Muscle of arm (tissue), 12 donors: Measurements from ENCODE around the gene FNTB. TPM values are rescaled to one million over a fixed set of nuclear protein-coding genes. Genes with fewer than 3 reads are reported as not detected.

Source experiments
- DNase-seq: peaks from one replicate; pipeline ENCODE4 v3.0.0-alpha.2; 2013
- polyA plus RNA-seq, 12 donors: library from polyadenylated mRNA; unstranded; fragments of 120-200 nt; gene quantifications; one replicate each; pipeline ENCODE4 v1.2.1, GENCODE V29; 2013; ENCODE audit not compliant: insufficient read length in 12 of 12

FNTB gene
- polyA plus RNA-seq, 12 donors = 17.9 to 31.8 (median 22.3) TPM; not detected in 1

GRCh38 chr14:65045006-65045405 is 58.3 kb downstream of the FNTB start:
- DNase-seq = no peak

GRCh38 chr14:65045709-65046108 is 59.0 kb downstream of the FNTB start:
- no peak for DNase-seq

- DNase-seq = no peak
Measured at GRCh38 chr14:65052832-65053231, 66.1 kb downstream of the FNTB start.

- DNase-seq = no peak
Measured at GRCh38 chr14:65053466-65053865, 66.8 kb downstream of the FNTB start.

- DNase-seq = no peak
Measured at GRCh38 chr14:65054471-65055085, 67.9 kb downstream of the FNTB start.

- no peak for DNase-seq
Measured at GRCh38 chr14:65057695-65058094, 71.0 kb downstream of the FNTB start.

GRCh38 chr14:65062096-65063075 is 75.7 kb downstream of the FNTB start:
- DNase-seq = no peak

- no peak for DNase-seq
Measured at GRCh38 chr14:65065719-65066118, 79.0 kb downstream of the FNTB start.

GRCh38 chr14:65069874-65070413 is 83.2 kb downstream of the FNTB start:
- DNase-seq = no peak

- peak; percentile 15 for DNase-seq
Measured at GRCh38 chr14:65070471-65070976, 83.8 kb downstream of the FNTB start.

- no peak for DNase-seq
Measured at GRCh38 chr14:65071544-65071943, 84.8 kb downstream of the FNTB start.

- DNase-seq = no peak
Measured at GRCh38 chr14:65072256-65072655, 85.6 kb downstream of the FNTB start.

GRCh38 chr14:65072937-65073336 is 86.2 kb downstream of the FNTB start:
- no peak for DNase-seq

GRCh38 chr14:65073605-65074201 is 87.0 kb downstream of the FNTB start:
- no peak for DNase-seq

GRCh38 chr14:65074449-65075150 is 87.9 kb downstream of the FNTB start:
- no peak for DNase-seq

- DNase-seq = no peak
Measured at GRCh38 chr14:65075628-65076325, 89.1 kb downstream of the FNTB start.

- DNase-seq = no peak
Measured at GRCh38 chr14:65077318-65077717, 90.6 kb downstream of the FNTB start.

GRCh38 chr14:65079201-65079600 is 92.5 kb downstream of the FNTB start:
- DNase-seq = no peak

- no peak for DNase-seq
Measured at GRCh38 chr14:65079768-65080167, 93.1 kb downstream of the FNTB start.

GRCh38 chr14:65080960-65081747 is 94.5 kb downstream of the FNTB start:
- no peak for DNase-seq
